Psoas muscle (tissue), 8 donors: ENCODE results near the gene PRRG1. TPM values are rescaled to one million over a fixed set of nuclear protein-coding genes. Genes with fewer than 3 reads are reported as not detected.
"Not testable (repeated sequence)": the region's sequence is repeated elsewhere in the genome, so short reads cannot be mapped to it uniquely, and the experiment has no call there.

Source experiments
- ATAC-seq, 4 donors: fragments of 200-7000 bp; cut with Tn5 transposase; one replicate each; pipeline ENCODE4 v1.9.1; 2020; ENCODE audit warnings: moderate library complexity in 3 of 4, mild to moderate bottlenecking in 2 of 4
- DNase-seq, 2 donors: peaks; one replicate each; pipeline ENCODE4 v3.0.0-alpha.2; 2020
- H3K27ac ChIP-seq: fragments of 200-600 bp; one replicate; pipeline ENCODE4 v1.8.0; 2022
- H3K27me3 ChIP-seq, 3 donors: fragments of 200-600 bp in 1 of 3; one replicate each; pipeline versions ENCODE4 v1.6.1 to v1.8.0; 2013 to 2022; ENCODE audit warnings: low read length in 2 of 3, mild to moderate bottlenecking in 2 of 3, moderate library complexity in 1 of 3; ENCODE audit not compliant: insufficient read depth in 3 of 3
- H3K36me3 ChIP-seq, 2 donors: fragments of 200-600 bp in 1 of 2; one replicate each; pipeline versions ENCODE4 v1.6.1 to v1.8.0; 2013 to 2022; ENCODE audit warnings: low read depth in 1 of 2, mild to moderate bottlenecking in 1 of 2, moderate library complexity in 1 of 2; ENCODE audit not compliant: insufficient read depth in 1 of 2
- H3K4me1 ChIP-seq: fragments of 200-600 bp; one replicate; pipeline ENCODE4 v1.8.0; 2022
- H3K4me3 ChIP-seq: fragments of 200-600 bp; one replicate; pipeline ENCODE4 v1.8.0; 2022; ENCODE audit warnings: mild to moderate bottlenecking
- H3K9me3 ChIP-seq: fragments of 200-600 bp; one replicate; pipeline ENCODE4 v1.8.0; 2022
- CTCF ChIP-seq: fragments of 200-600 bp; IDR thresholded peaks from one replicate; pipeline ENCODE4 v1.8.0; 2022; ENCODE audit warnings: antibody characterized with exemption
- WGBS, 3 donors: extraction: QIAGEN DNeasy Blood & Tissue Kit; methylation state at CpG; one replicate each; pipeline versions ENCODE4 v1.1.6 to v1.1.7; 2013; 5-methylcytosine and 5-hydroxymethylcytosine counted together
- intact Hi-C, 2 donors: fragments of 100-400 bp; cut with DNase I; formaldehyde crosslinking; loops; one replicate each; pipeline versions ENCODE4 v1.11.0 to v1.14.2; 2022
- polyA plus RNA-seq, 3 donors: library from polyadenylated mRNA; stranded (reverse); fragments of 200-250 nt; gene quantifications; one replicate each; pipeline ENCODE4 v1.2.3, GENCODE V29; 2013
- total RNA-seq, 4 donors: library from RNA; stranded (reverse); fragmentation: NEBNext Ultra II Directional in 2 of 4; extraction: Animal tissue kit (Norgen Biotek cat#: 25700) in 2 of 4; gene quantifications; one replicate each; pipeline versions ENCODE4 v1.2.1 to v1.2.4, GENCODE V29; 2021 to 2023
- donor health status: healthy with polysubstance abuse.
- donor health status: DM: no; HTN: no; CAD: no; lungs with moderate emphysema.
- donor health status: Bipolar disorder and iron deficiency.
- donor health status: healthy.
- donor health status: DM: yes; HTN: yes; CAD: no.
- donor health status: DM: no; HTN: no; CAD: no.
- donor health status: DM: no; HTN: no; CAD: no.
- donor health status: DM: yes; HTN: yes; CAD: no.

PRRG1 gene
- total and polyA plus RNA-seq, 7 donors, result 2.5 to 21.3 (median 8.8) TPM

DNA sequence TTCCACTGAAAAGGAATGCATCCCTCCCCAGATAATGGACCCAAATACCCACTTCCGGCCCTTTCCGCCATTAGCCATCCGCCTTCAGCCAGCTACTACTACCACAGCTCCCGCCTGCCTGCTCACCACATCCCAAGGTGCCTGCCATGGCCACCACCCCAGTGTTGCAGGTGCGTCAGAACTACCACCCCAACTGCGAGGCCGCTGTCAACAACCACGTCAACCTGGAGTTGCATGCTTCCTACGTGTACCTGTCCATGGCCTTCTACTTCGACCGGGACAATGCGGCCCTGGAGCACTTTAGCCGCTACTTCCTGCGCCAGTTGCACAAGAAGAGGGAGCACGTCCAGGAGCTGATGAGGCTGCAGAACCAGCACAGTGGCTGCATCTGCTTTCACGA, 92.2 kb downstream of the PRRG1 start:
- 96 to 97% (median 97%) methylated on average over 15 to 16 of the region's 16 CpGs for WGBS, 3 donors
- H3K4me1 ChIP-seq, result no peaks in the 10 kb centered on the region
- H3K9me3 ChIP-seq, result no peaks in the 10 kb centered on the region
- no peaks in the 10 kb centered on the region for H3K27me3 ChIP-seq
- ATAC-seq (no peak), DNase-seq (no peak)
- no peak overlapping the region for H3K27ac ChIP-seq
- H3K36me3 ChIP-seq, result no peaks in the 10 kb centered on the region
- intact Hi-C loops, result no loop called here
- H3K4me3 ChIP-seq, result no peak overlapping the region
- no peak for TF ChIP-seq CTCF

DNA sequence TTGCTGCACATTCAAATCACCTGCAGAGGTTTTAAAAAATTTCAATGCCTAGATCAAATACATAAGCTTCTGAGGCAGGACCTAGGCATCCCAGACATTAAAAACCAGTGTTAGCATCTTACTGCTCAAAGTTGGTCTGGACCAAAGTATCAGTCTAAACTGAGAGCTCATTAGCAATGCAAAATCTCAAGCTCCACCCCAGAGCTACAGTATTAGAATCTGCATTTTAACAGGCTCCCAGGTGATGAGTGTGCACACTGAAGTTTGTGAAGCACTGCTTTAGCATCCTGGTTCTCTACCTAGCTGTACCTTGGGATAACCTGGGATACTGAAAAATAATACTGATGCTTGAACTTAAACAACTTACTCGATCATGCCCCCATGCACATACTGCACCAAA, 96.0 kb downstream of the PRRG1 start:
- ATAC-seq, result no peak
- 50 to 100% (median 92%) methylated on average over 1 of the region's 1 CpG for WGBS, 3 donors
- intact Hi-C loops, result no loop called here

GRCh38 chrX:37453821-37454220, 104.7 kb downstream of the PRRG1 start:
- no peaks in the 10 kb centered on the region for H3K36me3 ChIP-seq
- H3K9me3 ChIP-seq, result no peaks in the 10 kb centered on the region
- H3K4me3 ChIP-seq, result no peak overlapping the region
- no peaks in the 10 kb centered on the region for H3K4me1 ChIP-seq
- no peak for TF ChIP-seq CTCF
- no peak for DNase-seq
- intact Hi-C loops, result no loop called here
- H3K27me3 ChIP-seq, result no peaks in the 10 kb centered on the region
- 85 to 97% (median 96%) methylated on average over 1 of the region's 1 CpG for WGBS, 3 donors
- ATAC-seq, result no peak
- H3K27ac ChIP-seq, result no peak overlapping the region

More for the DNA sequence above, 96.0 kb downstream of the PRRG1 start:
- no peak overlapping the region for H3K27ac ChIP-seq
- H3K4me1 ChIP-seq, result no peaks in the 10 kb centered on the region
- no peaks in the 10 kb centered on the region for H3K27me3 ChIP-seq
- no peak for TF ChIP-seq CTCF
- H3K36me3 ChIP-seq, result no peaks in the 10 kb centered on the region
- DNase-seq, result no peak
- no peaks in the 10 kb centered on the region for H3K9me3 ChIP-seq
- H3K4me3 ChIP-seq, result no peak overlapping the region

DNA sequence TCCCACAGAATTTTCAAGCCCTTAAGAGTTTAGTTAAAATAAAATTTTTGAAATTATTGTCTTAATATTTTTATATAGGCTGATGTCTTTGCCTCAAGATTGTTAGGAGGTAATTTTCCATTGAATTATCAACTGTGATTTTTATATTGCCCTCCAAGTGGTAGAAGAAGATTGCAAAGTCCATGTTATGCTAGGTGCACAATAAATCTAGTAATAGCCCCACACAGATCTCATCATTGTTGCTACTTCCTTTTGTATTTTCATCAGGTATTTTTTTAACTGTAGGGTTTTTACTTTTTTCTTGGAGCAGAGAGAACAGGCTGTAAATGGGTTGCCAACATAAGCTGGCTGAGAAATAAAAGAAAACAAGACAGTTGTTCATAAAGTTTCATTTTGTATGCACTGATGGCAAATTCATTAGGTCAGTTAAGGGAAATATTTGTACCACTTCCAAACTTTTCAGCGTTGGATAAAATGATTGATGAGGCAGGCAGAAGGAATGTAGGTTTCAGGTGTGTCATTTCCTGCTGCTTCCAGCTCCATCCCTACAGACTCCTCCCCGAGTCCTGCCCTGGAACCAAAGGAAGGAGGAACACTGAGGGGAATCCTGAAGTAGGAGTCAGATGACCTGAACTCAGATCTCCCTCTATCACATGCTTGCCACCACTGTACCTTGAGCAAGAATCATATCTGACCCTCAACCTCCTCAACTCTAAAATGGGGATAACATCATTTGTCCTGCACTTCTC, 105.5 kb downstream of the PRRG1 start:
- Histone ChIP-seq H3K4me1 (no peaks in the 10 kb centered on the region), H3K27me3 (no peaks in the 10 kb centered on the region), H3K27ac (no peak overlapping the region), H3K36me3 (no peaks in the 10 kb centered on the region), H3K4me3 (no peak overlapping the region), H3K9me3 (no peaks in the 10 kb centered on the region)
- DNase-seq (no peak), ATAC-seq (peak in 3 of 4 donors; percentile 40 to 66 (median 51))
- no peak for TF ChIP-seq CTCF
- 10 to 31% (median 12%) methylated on average over 2 of the region's 2 CpGs for WGBS, 3 donors
- intact Hi-C loops, result no loop called here

- DNase-seq, result no peak
- TF ChIP-seq CTCF, result no peak
- no peaks in the 10 kb centered on the region for H3K36me3 ChIP-seq
- intact Hi-C loops, result no loop called here
- no peak overlapping the region for H3K4me3 ChIP-seq
- no peaks in the 10 kb centered on the region for H3K9me3 ChIP-seq
- 33 to 79% (median 33%) methylated on average over 1 of the region's 1 CpG for WGBS, 3 donors
- no peaks in the 10 kb centered on the region for H3K27me3 ChIP-seq
- no peak for ATAC-seq
- no peak overlapping the region for H3K27ac ChIP-seq
- H3K4me1 ChIP-seq, result no peaks in the 10 kb centered on the region
Observed at GRCh38 chrX:37455381-37455780, 106.2 kb downstream of the PRRG1 start.

GRCh38 chrX:37460285-37460684, 111.1 kb downstream of the PRRG1 start:
- 91 to 97% (median 95%) methylated on average over 5 of the region's 5 CpGs for WGBS, 3 donors
- intact Hi-C loops, result not testable (repeated sequence)

More at GRCh38 chrX:37460285-37460684, 111.1 kb downstream of the PRRG1 start:
- not testable (repeated sequence) for H3K27me3 ChIP-seq, DNase-seq, ATAC-seq, H3K9me3 ChIP-seq, H3K4me3 ChIP-seq, H3K27ac ChIP-seq, H3K4me1 ChIP-seq, H3K36me3 ChIP-seq
